Gastrocnemius medialis (tissue), 4 donors: ENCODE data around the gene C13orf46. TPM values are rescaled to one million over a fixed set of nuclear protein-coding genes. Genes with fewer than 3 reads are reported as not detected.
A peak's percentile ranks its signal among the peaks of the same experiment; 100 is the strongest.

ENCODE experiments used
- ATAC-seq, 2 donors: fragments of 150-250 bp; one replicate each; pipeline ENCODE4 v1.9.1; 2016
- DNase-seq, 2 donors: peaks; one replicate each; pipeline ENCODE4 v3.0.0-alpha.2; 2019
- H3K27ac ChIP-seq, 4 donors: fragments of 200-600 bp; sonication (generic); 1 replicate in 1 of 4; 2 replicates in 3 of 4; pipeline ENCODE4 v1.5.1; 2016 to 2018; ENCODE audit warnings: mild to moderate bottlenecking in 2 of 4, moderate library complexity in 1 of 4
- H3K27me3 ChIP-seq, 3 donors: fragments of 200-600 bp; sonication (generic) in 2 of 3; 1 replicate in 1 of 3; 2 replicates in 2 of 3; pipeline versions ENCODE4 v1.5.1 to v1.6.0; 2016 to 2019; ENCODE audit warnings: mild to moderate bottlenecking in 1 of 3, moderate library complexity in 1 of 3
- H3K36me3 ChIP-seq, 2 donors: fragments of 200-600 bp; sonication (generic) in 1 of 2; one replicate each; pipeline ENCODE4 v1.5.1; 2017 to 2018
- H3K4me1 ChIP-seq, 2 donors: fragments of 200-600 bp; sonication (generic) in 1 of 2; one replicate each; pipeline ENCODE4 v1.5.1; 2016 to 2017; ENCODE audit warnings: mild to moderate bottlenecking in 2 of 2
- H3K4me3 ChIP-seq, 4 donors: fragments of 200-600 bp; sonication (generic) in 3 of 4; 1 replicate in 1 of 4; 2 replicates in 3 of 4; pipeline ENCODE4 v1.5.1; 2016 to 2019; ENCODE audit warnings: mild to moderate bottlenecking in 2 of 4
- H3K9me3 ChIP-seq, 3 donors: fragments of 200-600 bp; sonication (generic) in 2 of 3; 1 replicate in 1 of 3; 2 replicates in 2 of 3; pipeline ENCODE4 v1.5.1; 2016 to 2019
- CTCF ChIP-seq, 5 experiments: fragments of 450-650 bp in 3 of 5; fragments of 200-600 bp in 2 of 5; sonication (generic) in 2 of 5; IDR thresholded peaks in 4 of 5; conservative IDR thresholded peaks in 1 of 5; 1 replicate in 4 of 5; 2 replicates in 1 of 5; pipeline ENCODE4 v1.5.1; 2016 to 2019; ENCODE audit warnings: antibody characterized with exemption in 5 of 5, mild to moderate bottlenecking in 3 of 5, moderate library complexity in 3 of 5
- POLR2A ChIP-seq, 2 donors: fragments of 450-650 bp; IDR thresholded peaks; one replicate each; pipeline ENCODE4 v1.6.1; 2017; ENCODE audit warnings: antibody characterized with exemption in 2 of 2, mild to moderate bottlenecking in 2 of 2, moderate library complexity in 2 of 2
- in situ Hi-C, 4 donors: fragments of 200-750 bp; cut with MboI; loops; one replicate each; pipeline versions ENCODE4 v1.15.0 to v1.8.0; 2017; ENCODE audit warnings: low sequenced_read_pairs in 4 of 4
- intact Hi-C: fragments of 100-400 bp; cut with DNase I; formaldehyde crosslinking; loops from one replicate; pipeline ENCODE4 v1.15.1; 2023; ENCODE audit warnings: low total_unique reads
- total RNA-seq, 4 donors: library from RNA; depleted of rRNA; stranded (reverse); fragments of >200 nt; gene quantifications; one replicate each; pipeline versions ENCODE4 v1.1.0 to v1.2.3, GENCODE V29; 2016

The C13orf46 gene
- total RNA-seq, 4 donors from 2014 or later = 0.10 to 0.69 (median 0.15) TPM; not detected in 1

GRCh38 chr13:113919761-113920559, 53.9 kb downstream of the C13orf46 start:
- Histone ChIP-seq H3K4me1 (no peaks in the 10 kb centered on the region), H3K27me3 (peaks cover 4 to 10% (median 10%) of the 10 kb centered on the region in 3 donors), H3K9me3 (no peaks in the 10 kb centered on the region), H3K27ac (no peak overlapping the region), H3K4me3 (no peak overlapping the region), H3K36me3 (no peaks in the 10 kb centered on the region)
- intact Hi-C loops (no loop called here), in situ Hi-C loops (loop anchor here in 1 of 4 donors (10.0 kb wide), 1 partner anchor 95 kb away; no protein-coding TSS in a partner anchor)
- ATAC-seq = no peak
- TF ChIP-seq CTCF (IDR thresholded peaks at IDR 0.05 in 4 of 5, conservative IDR thresholded peaks at IDR 0.05 in 1 of 5) (no peak), POLR2A (IDR thresholded peaks at IDR 0.05) (no peak)
- DNase-seq = peak in 1 of 2 donors; percentile 6

- TF ChIP-seq POLR2A (IDR thresholded peaks at IDR 0.05) (no peak), CTCF (IDR thresholded peaks at IDR 0.05 in 4 of 5, conservative IDR thresholded peaks at IDR 0.05 in 1 of 5) (no peak)
- Histone ChIP-seq H3K36me3 (no peaks in the 10 kb centered on the region), H3K4me3 (no peak overlapping the region), H3K27me3 (peaks cover 4 to 10% (median 10%) of the 10 kb centered on the region in 3 donors), H3K27ac (no peak overlapping the region), H3K4me1 (no peaks in the 10 kb centered on the region), H3K9me3 (no peaks in the 10 kb centered on the region)
- intact Hi-C loops = no loop called here
- ATAC-seq (no peak), DNase-seq (peak in 1 of 2 donors; percentile 8)
- in situ Hi-C loops = no loop called here
Measured at GRCh38 chr13:113918981-113919701, 54.7 kb downstream of the C13orf46 start.

GRCh38 chr13:113918580-113918979, 55.3 kb downstream of the C13orf46 start:
- Histone ChIP-seq H3K4me1 (no peaks in the 10 kb centered on the region), H3K4me3 (no peak overlapping the region), H3K36me3 (no peaks in the 10 kb centered on the region), H3K9me3 (no peaks in the 10 kb centered on the region), H3K27ac (no peak overlapping the region), H3K27me3 (peaks cover 4 to 10% (median 10%) of the 10 kb centered on the region in 3 donors)
- intact Hi-C loops (no loop called here), in situ Hi-C loops (no loop called here)
- DNase-seq (peak in 1 of 2 donors; percentile 7), ATAC-seq (no peak)
- no peak for TF ChIP-seq CTCF (IDR thresholded peaks at IDR 0.05 in 4 of 5, conservative IDR thresholded peaks at IDR 0.05 in 1 of 5)
- TF ChIP-seq POLR2A (IDR thresholded peaks at IDR 0.05) = no peak

- no peaks in the 10 kb centered on the region for H3K4me1 ChIP-seq
- H3K9me3 ChIP-seq = no peaks in the 10 kb centered on the region
- intact Hi-C loops = no loop called here
- DNase-seq (peak in 1 of 2 donors; percentile 10), ATAC-seq (no peak)
- H3K36me3 ChIP-seq = no peaks in the 10 kb centered on the region
- H3K4me3 ChIP-seq = no peak overlapping the region
- in situ Hi-C loops = no loop called here
- no peak for TF ChIP-seq POLR2A (IDR thresholded peaks at IDR 0.05)
- no peak overlapping the region for H3K27ac ChIP-seq
- H3K27me3 ChIP-seq = peaks cover 4 to 10% (median 10%) of the 10 kb centered on the region in 3 donors
Measured at GRCh38 chr13:113917594-113918371, 56.1 kb downstream of the C13orf46 start.
